GM12878 (cell line): ENCODE measurements around the gene ALS2.

Experiments
- BHLHE40 ChIP-seq, 2 experiments: fragments of 450-650 bp in 1 of 2; IDR thresholded peaks; 2 replicates each; pipeline ENCODE4 v1.6.1; 2011 to 2017; ENCODE audit warnings: low read depth in 2 of 2, borderline replicate concordance in 1 of 2, improper control_type of control experiment in 1 of 2, low read length in 1 of 2, mild to moderate bottlenecking in 1 of 2
- EP300 ChIP-seq, 2 experiments: fragments of 150-350 bp in 1 of 2; IDR thresholded peaks; 2 replicates each; pipeline ENCODE4 v1.6.1; 2011 to 2012; ENCODE audit warnings: low read depth in 2 of 2, low read length in 2 of 2, borderline replicate concordance in 1 of 2, improper control_type of control experiment in 1 of 2, inconsistent platforms in 1 of 2; ENCODE audit not compliant: control insufficient read depth in 1 of 2
- FOXK2 ChIP-seq: fragments of 450-650 bp; IDR thresholded peaks from 2 replicates; pipeline ENCODE4 v1.6.1; 2017; ENCODE audit warnings: mild to moderate bottlenecking, moderate library complexity
- FOXM1 ChIP-seq: IDR thresholded peaks from 2 replicates; pipeline ENCODE4 v1.6.1; 2012; ENCODE audit warnings: low read depth, mild to moderate bottlenecking, inconsistent platforms, low read length, moderate library complexity
- POLR2A ChIP-seq: IDR thresholded peaks from 2 replicates; pipeline ENCODE4 v1.6.1; 2011; ENCODE audit warnings: low read depth, mild to moderate bottlenecking, low read length
- POLR2AphosphoS5 ChIP-seq: IDR thresholded peaks from 2 replicates; pipeline ENCODE4 v1.6.1; 2011; ENCODE audit warnings: mild to moderate bottlenecking, low read length, inconsistent platforms
- TF ChIP-seq, protein P1 (sequence below): fragments of 450-650 bp; IDR thresholded peaks from 2 replicates; pipeline ENCODE4 v1.6.1; 2017; ENCODE audit warnings: antibody characterized with exemption, mild to moderate bottlenecking, moderate library complexity

DNA sequence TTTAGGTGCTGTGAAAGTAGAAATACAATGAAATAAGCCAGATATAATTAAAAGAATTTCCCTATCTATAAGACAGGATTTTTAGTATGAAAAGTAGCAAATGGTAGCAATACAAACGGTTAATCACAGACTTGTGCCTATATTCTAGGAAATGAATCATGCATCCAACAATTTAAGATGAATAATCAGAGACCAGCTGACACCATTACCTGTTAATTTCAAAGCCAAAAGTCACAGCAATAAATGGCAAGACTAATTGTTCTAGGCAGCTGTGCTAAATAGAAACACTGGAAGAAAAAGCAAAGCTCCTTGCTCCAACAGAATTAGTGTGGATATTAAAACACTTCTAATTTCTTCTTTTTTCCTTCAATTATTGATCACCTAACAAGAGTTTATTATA, 47.2 kb downstream of the ALS2 start:
- TF ChIP-seq BHLHE40 (IDR thresholded peaks at IDR 0.05; ENCODE audit: borderline replicate concordance in 1 of 2, low read depth in 2 of 2, low read length in 1 of 2): no peak
- no peak for TF ChIP-seq EP300 (IDR thresholded peaks at IDR 0.05; ENCODE audit: borderline replicate concordance in 1 of 2, control insufficient read depth in 1 of 2, low read depth in 2 of 2, low read length in 2 of 2)
- TF ChIP-seq POLR2AphosphoS5: no peak
- TF ChIP-seq, protein P1, sequence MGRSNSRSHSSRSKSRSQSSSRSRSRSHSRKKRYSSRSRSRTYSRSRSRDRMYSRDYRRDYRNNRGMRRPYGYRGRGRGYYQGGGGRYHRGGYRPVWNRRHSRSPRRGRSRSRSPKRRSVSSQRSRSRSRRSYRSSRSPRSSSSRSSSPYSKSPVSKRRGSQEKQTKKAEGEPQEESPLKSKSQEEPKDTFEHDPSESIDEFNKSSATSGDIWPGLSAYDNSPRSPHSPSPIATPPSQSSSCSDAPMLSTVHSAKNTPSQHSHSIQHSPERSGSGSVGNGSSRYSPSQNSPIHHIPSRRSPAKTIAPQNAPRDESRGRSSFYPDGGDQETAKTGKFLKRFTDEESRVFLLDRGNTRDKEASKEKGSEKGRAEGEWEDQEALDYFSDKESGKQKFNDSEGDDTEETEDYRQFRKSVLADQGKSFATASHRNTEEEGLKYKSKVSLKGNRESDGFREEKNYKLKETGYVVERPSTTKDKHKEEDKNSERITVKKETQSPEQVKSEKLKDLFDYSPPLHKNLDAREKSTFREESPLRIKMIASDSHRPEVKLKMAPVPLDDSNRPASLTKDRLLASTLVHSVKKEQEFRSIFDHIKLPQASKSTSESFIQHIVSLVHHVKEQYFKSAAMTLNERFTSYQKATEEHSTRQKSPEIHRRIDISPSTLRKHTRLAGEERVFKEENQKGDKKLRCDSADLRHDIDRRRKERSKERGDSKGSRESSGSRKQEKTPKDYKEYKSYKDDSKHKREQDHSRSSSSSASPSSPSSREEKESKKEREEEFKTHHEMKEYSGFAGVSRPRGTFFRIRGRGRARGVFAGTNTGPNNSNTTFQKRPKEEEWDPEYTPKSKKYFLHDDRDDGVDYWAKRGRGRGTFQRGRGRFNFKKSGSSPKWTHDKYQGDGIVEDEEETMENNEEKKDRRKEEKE: no peak
- no peak for TF ChIP-seq FOXM1
- no peak for TF ChIP-seq FOXK2
- no peak for TF ChIP-seq POLR2A
